ENCODE data around the gene TNN. TPM values are rescaled to one million over a fixed set of nuclear protein-coding genes. Genes with fewer than 3 reads are reported as not detected.

TNN gene
- polyA plus RNA-seq, 1 donor (not counting 4 experiments of a cell fraction or from before 2014, with no cell fraction given) = not detected

GRCh38 chr1:175072099-175072951 lies 4.7 kb downstream of the TNN start:
- Histone ChIP-seq H3K9me1 (ENCODE audit: control insufficient read depth, extremely low read depth, insufficient read depth, low read length) (no peaks in the 10 kb centered on the region), H3K4me3 (ENCODE audit: control insufficient read depth in 2 of 3, extremely low read depth in 1 of 3, insufficient read depth in 2 of 3, low read depth in 1 of 3, low read length in 3 of 3) (no peak overlapping the region), H4K20me1 (ENCODE audit: control insufficient read depth, extremely low read depth, insufficient read depth, low read length) (no peaks in the 10 kb centered on the region), H3K27ac (ENCODE audit: control insufficient read depth, insufficient read depth, low read length) (no peak overlapping the region), H3K9ac (ENCODE audit: control insufficient read depth, extremely low read depth, insufficient read depth, low read length) (no peak overlapping the region), H3K9me3 (ENCODE audit: control insufficient read depth, low read depth, low read length) (no peaks in the 10 kb centered on the region), H3K4me1 (ENCODE audit: control insufficient read depth, extremely low read depth, insufficient read depth, low read length) (no peaks in the 10 kb centered on the region), H2AFZ (ENCODE audit: control insufficient read depth, low read length) (no peak overlapping the region), H3K36me3 (ENCODE audit: control insufficient read depth in 2 of 2, extremely low read depth in 1 of 2, insufficient read depth in 2 of 2, low read length in 2 of 2) (no peaks in the 10 kb centered on the region), H3K79me2 (ENCODE audit: control insufficient read depth, insufficient read depth, low read length) (no peaks in the 10 kb centered on the region), H3K27me3 (ENCODE audit: control insufficient read depth, extremely low read depth, insufficient read depth, low read length) (peaks cover 23% of the 10 kb centered on the region), H3K4me2 (ENCODE audit: control insufficient read depth, extremely low read depth, insufficient read depth, low read depth, low read length) (no peak overlapping the region)
- TF ChIP-seq CTCF (optimal IDR thresholded peaks at IDR 0.05 in 1 of 3, IDR thresholded peaks at IDR 0.05 in 1 of 3, conservative IDR thresholded peaks at IDR 0.05 in 1 of 3; ENCODE audit: extremely low read depth in 1 of 3, insufficient read depth in 2 of 3, low read length in 3 of 3) (no peak), EZH2 (IDR thresholded peaks at IDR 0.05; ENCODE audit: low read length) (no peak)
- DNase-seq (ENCODE audit: low read depth, low spot score) (no peak), FAIRE-seq (no peak)
- dilution Hi-C loops (cut with MboI; ENCODE audit: extremely low pct_ligation_motif_present, low sequenced_read_pairs) = no loop called here

GRCh38 chr1:175073061-175073460 lies 5.4 kb downstream of the TNN start:
- no peaks in the 10 kb centered on the region for H4K20me1 ChIP-seq (ENCODE audit: control insufficient read depth, extremely low read depth, insufficient read depth, low read length)

More at GRCh38 chr1:175073061-175073460, 5.4 kb downstream of the TNN start:
- no peak for TF ChIP-seq EZH2 (IDR thresholded peaks at IDR 0.05; ENCODE audit: low read length)
- no peak for TF ChIP-seq CTCF (optimal IDR thresholded peaks at IDR 0.05 in 1 of 3, IDR thresholded peaks at IDR 0.05 in 1 of 3, conservative IDR thresholded peaks at IDR 0.05 in 1 of 3; ENCODE audit: extremely low read depth in 1 of 3, insufficient read depth in 2 of 3, low read length in 3 of 3)
- Histone ChIP-seq H3K27ac (ENCODE audit: control insufficient read depth, insufficient read depth, low read length) (no peak overlapping the region), H3K4me3 (ENCODE audit: control insufficient read depth in 2 of 3, extremely low read depth in 1 of 3, insufficient read depth in 2 of 3, low read depth in 1 of 3, low read length in 3 of 3) (no peak overlapping the region), H3K79me2 (ENCODE audit: control insufficient read depth, insufficient read depth, low read length) (no peaks in the 10 kb centered on the region), H3K4me2 (ENCODE audit: control insufficient read depth, extremely low read depth, insufficient read depth, low read depth, low read length) (no peak overlapping the region), H3K27me3 (ENCODE audit: control insufficient read depth, extremely low read depth, insufficient read depth, low read length) (peaks cover 25% of the 10 kb centered on the region), H3K9me1 (ENCODE audit: control insufficient read depth, extremely low read depth, insufficient read depth, low read length) (no peaks in the 10 kb centered on the region), H3K9ac (ENCODE audit: control insufficient read depth, extremely low read depth, insufficient read depth, low read length) (no peak overlapping the region), H3K36me3 (ENCODE audit: control insufficient read depth in 2 of 2, extremely low read depth in 1 of 2, insufficient read depth in 2 of 2, low read length in 2 of 2) (no peaks in the 10 kb centered on the region), H3K9me3 (ENCODE audit: control insufficient read depth, low read depth, low read length) (no peaks in the 10 kb centered on the region), H2AFZ (ENCODE audit: control insufficient read depth, low read length) (no peak overlapping the region), H3K4me1 (ENCODE audit: control insufficient read depth, extremely low read depth, insufficient read depth, low read length) (no peaks in the 10 kb centered on the region)
- FAIRE-seq = no peak
- dilution Hi-C loops (cut with MboI; ENCODE audit: extremely low pct_ligation_motif_present, low sequenced_read_pairs) = no loop called here
- no peak for DNase-seq (ENCODE audit: low read depth, low spot score)

Measured in keratinocyte (primary cell).